WI38 (cell line): ENCODE measurements around the gene IGSF9B.

ENCODE experiments used
- H3K4me3 ChIP-seq: 2 replicates; pipeline ENCODE4 v1.5.1; 2011; ENCODE audit warnings: low read depth, mild to moderate bottlenecking, control low read depth, low read length
- CTCF ChIP-seq: IDR thresholded peaks from 2 replicates; pipeline ENCODE4 v1.5.1; 2012; ENCODE audit warnings: low read depth, mild to moderate bottlenecking, control low read depth, low read length

Gene IGSF9B

DNA sequence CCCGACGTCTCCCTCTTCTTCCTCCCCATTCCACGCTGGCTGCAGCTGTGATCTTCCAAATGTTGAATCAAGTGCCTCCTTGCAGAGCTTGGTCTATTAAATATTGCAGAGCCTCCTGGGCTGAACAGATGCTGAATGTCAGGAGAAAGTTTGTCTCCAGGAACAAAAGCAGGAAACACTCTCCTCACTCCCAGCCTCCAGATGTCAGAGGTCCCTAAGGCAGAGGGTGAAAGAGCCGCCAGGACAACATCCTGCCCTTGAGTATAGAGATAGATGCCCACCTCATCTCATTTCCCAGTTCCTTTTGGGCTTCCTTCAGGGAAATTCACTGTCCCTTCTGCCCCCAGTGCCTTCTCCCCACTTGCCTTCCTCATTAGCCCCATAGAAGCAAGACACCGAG lies 40.8 kb upstream of the IGSF9B start:
- H3K4me3 ChIP-seq = no peak overlapping the region
- TF ChIP-seq CTCF = no peak

- no peak overlapping the region for H3K4me3 ChIP-seq
- TF ChIP-seq CTCF = no peak
These were observed 39.9 kb upstream of the IGSF9B start for GRCh38 chr11:133996671-133997070.

GRCh38 chr11:133995066-133995465 lies 38.3 kb upstream of the IGSF9B start:
- no peak overlapping the region for H3K4me3 ChIP-seq
- TF ChIP-seq CTCF = no peak

- TF ChIP-seq CTCF = no peak
- no peak overlapping the region for H3K4me3 ChIP-seq
These were observed 37.2 kb upstream of the IGSF9B start for GRCh38 chr11:133993921-133994320.

DNA sequence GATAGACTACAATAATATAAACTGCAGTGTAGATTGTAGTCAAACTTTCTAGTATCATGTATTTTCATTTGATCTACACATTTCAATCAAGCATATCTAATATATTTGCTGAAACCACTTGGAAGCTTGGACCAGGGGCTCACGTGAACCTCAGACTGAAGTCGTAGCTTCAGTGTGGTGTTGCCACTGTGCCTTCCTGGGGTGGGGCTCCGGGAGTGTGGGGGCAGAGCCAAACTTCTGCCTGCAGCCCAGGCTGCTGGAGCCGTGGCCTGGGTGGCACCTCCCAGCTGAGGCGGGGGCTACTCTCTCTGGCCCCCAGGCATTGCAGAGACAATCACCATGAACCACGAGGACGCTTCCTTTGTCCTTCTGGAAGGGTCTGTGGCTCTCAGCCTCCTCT lies 36.3 kb upstream of the IGSF9B start:
- TF ChIP-seq CTCF = no peak

GRCh38 chr11:133992121-133992520 lies 35.4 kb upstream of the IGSF9B start:
- TF ChIP-seq CTCF = no peak
- no peak overlapping the region for H3K4me3 ChIP-seq

More for the DNA sequence above, 36.3 kb upstream of the IGSF9B start:
- H3K4me3 ChIP-seq = no peak overlapping the region

- H3K4me3 ChIP-seq = no peak overlapping the region
- no peak for TF ChIP-seq CTCF
These were observed 34.3 kb upstream of the IGSF9B start for GRCh38 chr11:133991101-133991500.
